Upper lobe of left lung (tissue), 4 donors: ENCODE results near the gene FBH1.

Experiments used
- EP300 ChIP-seq, 4 donors: sonication (generic); formaldehyde crosslinking; IDR thresholded peaks; one replicate each; pipeline ENCODE4 v1.5.1; 2017; ENCODE audit warnings: antibody characterized with exemption in 4 of 4, control low read depth in 2 of 4
- POLR2AphosphoS5 ChIP-seq, 2 donors: sonication (generic); formaldehyde crosslinking; IDR thresholded peaks; one replicate each; pipeline ENCODE4 v1.5.1; 2017; ENCODE audit warnings: antibody characterized with exemption in 2 of 2
- TF ChIP-seq, protein P1 (sequence below), 6 experiments: fragments of 450-650 bp in 4 of 6; fragments of 200-600 bp in 2 of 6; sonication (generic) in 2 of 6; IDR thresholded peaks; one replicate each; pipeline ENCODE4 v1.5.1; 2016 to 2019; ENCODE audit warnings: antibody characterized with exemption in 6 of 6

DNA sequence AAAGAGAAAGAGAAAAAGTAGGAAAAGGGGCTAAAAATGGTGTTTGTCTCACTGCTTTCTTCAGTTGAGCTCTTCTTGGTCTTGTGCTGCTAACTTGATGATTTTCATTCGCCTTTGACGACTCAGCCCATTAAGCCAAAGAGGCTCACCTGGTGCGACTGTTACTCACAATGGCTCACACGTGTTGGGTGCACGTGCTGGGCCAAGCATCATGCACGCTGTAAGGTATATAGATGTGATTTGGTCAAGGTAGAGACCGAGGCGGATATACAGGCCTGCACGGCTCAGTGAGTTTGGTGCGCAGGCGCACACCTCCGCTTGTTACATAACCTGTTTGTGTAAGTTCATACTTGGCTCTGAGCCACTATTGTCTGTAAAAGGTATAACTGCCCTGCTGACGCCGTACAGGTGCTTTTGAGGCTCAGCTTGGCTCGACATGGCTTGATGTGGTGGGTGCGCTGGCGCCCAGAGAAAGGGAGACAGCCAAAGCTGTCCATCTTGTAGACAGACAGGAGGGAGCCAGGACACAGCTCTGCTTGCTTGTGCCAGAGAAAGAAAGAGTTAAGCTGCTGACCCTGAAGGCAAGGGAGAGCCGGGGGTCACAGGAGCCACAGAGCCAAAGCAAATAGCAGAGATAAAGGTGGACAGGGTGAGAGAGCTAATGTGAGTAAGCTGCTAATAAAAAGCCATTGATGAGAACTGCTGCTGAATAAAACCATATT lies 33.9 kb upstream of the FBH1 start:
- TF ChIP-seq, protein P1, sequence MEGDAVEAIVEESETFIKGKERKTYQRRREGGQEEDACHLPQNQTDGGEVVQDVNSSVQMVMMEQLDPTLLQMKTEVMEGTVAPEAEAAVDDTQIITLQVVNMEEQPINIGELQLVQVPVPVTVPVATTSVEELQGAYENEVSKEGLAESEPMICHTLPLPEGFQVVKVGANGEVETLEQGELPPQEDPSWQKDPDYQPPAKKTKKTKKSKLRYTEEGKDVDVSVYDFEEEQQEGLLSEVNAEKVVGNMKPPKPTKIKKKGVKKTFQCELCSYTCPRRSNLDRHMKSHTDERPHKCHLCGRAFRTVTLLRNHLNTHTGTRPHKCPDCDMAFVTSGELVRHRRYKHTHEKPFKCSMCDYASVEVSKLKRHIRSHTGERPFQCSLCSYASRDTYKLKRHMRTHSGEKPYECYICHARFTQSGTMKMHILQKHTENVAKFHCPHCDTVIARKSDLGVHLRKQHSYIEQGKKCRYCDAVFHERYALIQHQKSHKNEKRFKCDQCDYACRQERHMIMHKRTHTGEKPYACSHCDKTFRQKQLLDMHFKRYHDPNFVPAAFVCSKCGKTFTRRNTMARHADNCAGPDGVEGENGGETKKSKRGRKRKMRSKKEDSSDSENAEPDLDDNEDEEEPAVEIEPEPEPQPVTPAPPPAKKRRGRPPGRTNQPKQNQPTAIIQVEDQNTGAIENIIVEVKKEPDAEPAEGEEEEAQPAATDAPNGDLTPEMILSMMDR (IDR thresholded peaks at IDR 0.05): no peak
- TF ChIP-seq POLR2AphosphoS5 (IDR thresholded peaks at IDR 0.05) (no peak), EP300 (IDR thresholded peaks at IDR 0.05) (no peak)
